Measurements from ENCODE around the gene PDAP1.

DNA sequence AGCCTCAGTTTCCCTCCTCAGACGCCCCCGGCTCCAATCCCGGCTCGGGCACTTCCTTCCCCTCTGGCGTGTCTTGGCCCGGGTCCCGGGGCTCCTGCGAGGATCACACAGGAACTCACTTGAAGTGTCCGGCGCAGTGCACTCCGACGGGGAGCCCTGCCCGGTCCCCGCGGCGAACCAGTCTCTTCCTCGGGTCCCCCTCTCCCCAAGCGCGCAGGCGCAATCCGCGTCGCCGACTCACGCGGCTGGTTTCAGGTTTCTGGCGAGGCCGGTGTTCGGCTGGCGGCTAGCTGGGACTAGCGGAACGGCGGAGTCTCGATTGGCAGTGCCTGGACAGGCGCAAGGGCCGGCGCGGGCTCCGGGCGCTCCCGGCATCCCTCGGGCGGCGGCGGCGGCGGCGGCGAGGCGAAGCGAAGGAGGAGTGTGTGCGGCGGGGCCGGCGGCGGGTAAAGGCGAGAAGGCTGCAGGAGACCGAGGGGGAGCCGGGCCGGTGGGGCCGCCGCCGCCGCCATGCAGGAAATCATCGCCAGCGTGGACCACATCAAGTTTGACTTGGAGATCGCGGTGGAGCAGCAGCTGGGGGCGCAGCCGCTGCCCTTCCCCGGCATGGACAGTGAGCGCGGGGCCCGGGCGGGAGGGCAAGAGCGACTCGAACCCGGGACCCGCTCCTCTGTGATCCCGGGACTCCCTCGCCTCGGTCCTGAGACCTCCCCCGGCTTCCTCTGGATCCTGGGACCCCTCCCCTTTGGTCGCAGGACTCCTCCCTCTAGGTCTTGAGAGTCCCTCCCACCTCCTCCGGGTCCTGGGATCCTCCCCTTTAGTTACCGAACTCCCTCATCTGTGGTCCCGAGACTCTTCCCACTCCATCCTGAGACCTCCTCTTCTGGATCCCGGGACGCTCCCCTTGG lies 30.4 kb upstream of the PDAP1 start, which contains the start of the genes CPSF4 and PTCD1:
- TF ChIP-seq, protein P1, sequence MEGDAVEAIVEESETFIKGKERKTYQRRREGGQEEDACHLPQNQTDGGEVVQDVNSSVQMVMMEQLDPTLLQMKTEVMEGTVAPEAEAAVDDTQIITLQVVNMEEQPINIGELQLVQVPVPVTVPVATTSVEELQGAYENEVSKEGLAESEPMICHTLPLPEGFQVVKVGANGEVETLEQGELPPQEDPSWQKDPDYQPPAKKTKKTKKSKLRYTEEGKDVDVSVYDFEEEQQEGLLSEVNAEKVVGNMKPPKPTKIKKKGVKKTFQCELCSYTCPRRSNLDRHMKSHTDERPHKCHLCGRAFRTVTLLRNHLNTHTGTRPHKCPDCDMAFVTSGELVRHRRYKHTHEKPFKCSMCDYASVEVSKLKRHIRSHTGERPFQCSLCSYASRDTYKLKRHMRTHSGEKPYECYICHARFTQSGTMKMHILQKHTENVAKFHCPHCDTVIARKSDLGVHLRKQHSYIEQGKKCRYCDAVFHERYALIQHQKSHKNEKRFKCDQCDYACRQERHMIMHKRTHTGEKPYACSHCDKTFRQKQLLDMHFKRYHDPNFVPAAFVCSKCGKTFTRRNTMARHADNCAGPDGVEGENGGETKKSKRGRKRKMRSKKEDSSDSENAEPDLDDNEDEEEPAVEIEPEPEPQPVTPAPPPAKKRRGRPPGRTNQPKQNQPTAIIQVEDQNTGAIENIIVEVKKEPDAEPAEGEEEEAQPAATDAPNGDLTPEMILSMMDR (conservative IDR thresholded peaks at IDR 0.05; ENCODE audit: low read depth in 2 of 2), result no peak
- TF ChIP-seq, protein P2, sequence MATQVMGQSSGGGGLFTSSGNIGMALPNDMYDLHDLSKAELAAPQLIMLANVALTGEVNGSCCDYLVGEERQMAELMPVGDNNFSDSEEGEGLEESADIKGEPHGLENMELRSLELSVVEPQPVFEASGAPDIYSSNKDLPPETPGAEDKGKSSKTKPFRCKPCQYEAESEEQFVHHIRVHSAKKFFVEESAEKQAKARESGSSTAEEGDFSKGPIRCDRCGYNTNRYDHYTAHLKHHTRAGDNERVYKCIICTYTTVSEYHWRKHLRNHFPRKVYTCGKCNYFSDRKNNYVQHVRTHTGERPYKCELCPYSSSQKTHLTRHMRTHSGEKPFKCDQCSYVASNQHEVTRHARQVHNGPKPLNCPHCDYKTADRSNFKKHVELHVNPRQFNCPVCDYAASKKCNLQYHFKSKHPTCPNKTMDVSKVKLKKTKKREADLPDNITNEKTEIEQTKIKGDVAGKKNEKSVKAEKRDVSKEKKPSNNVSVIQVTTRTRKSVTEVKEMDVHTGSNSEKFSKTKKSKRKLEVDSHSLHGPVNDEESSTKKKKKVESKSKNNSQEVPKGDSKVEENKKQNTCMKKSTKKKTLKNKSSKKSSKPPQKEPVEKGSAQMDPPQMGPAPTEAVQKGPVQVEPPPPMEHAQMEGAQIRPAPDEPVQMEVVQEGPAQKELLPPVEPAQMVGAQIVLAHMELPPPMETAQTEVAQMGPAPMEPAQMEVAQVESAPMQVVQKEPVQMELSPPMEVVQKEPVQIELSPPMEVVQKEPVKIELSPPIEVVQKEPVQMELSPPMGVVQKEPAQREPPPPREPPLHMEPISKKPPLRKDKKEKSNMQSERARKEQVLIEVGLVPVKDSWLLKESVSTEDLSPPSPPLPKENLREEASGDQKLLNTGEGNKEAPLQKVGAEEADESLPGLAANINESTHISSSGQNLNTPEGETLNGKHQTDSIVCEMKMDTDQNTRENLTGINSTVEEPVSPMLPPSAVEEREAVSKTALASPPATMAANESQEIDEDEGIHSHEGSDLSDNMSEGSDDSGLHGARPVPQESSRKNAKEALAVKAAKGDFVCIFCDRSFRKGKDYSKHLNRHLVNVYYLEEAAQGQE (IDR thresholded peaks at IDR 0.05; ENCODE audit: unreplicated experiment), result peak; percentile 19
